CD4-positive, alpha-beta T cell treated with Interleukin-10 for 1 hour (primary cell): ENCODE measurements around the gene ST8SIA1.

ENCODE experiments used
- DNase-seq: peaks from one replicate; pipeline ENCODE4 v3.0.0-alpha.2; 2020

Gene ST8SIA1

DNA sequence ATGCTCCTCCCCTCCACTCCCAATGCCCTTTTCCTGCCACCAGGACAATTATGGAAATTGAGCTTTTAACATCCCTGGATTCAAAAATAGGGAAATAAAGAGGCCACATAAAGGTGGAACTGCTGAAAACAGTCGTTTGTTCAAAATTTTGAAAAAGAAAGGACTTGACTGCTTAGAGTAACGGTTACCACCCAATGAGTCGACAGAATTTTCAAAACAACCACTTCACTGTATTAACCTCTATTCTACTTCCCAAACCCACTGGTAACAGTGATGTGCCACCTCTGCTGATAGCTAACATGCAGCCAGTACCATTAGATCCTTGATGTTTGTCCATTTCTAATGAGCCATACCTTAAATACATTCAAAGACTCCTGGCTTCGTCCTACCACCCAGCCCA is 4.9 kb downstream of the ST8SIA1 start:
- no peak for DNase-seq

DNA sequence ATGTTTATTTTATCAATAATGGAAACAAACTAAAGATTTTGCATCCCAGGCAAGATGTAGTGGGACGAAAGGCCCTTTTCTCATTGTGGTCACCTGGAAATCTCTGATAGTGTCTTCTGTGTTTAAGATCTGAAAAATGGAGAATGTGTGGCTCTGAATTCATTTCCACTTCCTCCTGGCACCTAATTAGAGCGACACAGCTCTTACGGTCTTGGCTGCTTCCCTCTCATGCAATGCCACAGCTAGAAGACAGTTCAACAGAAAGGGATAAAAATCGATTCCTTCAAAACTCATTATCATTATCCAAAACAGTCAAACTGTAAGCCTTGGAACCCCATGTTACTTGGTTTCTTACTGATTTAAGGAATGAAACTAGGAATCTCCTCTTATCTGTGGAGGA is 9.3 kb downstream of the ST8SIA1 start:
- DNase-seq = no peak

DNA sequence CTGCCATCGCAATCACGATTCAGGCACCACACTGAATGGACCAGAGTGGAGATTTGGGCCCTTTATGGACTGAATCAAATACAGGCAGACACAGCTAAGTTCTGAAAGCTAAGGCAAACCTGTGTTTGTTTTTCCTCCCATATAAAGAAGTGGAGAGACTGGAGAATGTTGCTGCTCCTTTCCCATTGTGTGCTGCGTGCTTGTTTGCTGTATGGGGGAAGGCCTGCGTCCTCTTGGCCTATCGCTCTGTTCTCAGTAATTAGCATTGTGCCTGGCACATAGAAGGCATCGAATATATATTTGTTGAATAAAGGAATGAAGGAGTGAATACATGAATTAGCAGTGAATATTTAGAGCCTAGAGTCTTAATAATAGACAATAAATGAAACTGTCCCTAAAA is 12.4 kb downstream of the ST8SIA1 start:
- no peak for DNase-seq

DNA sequence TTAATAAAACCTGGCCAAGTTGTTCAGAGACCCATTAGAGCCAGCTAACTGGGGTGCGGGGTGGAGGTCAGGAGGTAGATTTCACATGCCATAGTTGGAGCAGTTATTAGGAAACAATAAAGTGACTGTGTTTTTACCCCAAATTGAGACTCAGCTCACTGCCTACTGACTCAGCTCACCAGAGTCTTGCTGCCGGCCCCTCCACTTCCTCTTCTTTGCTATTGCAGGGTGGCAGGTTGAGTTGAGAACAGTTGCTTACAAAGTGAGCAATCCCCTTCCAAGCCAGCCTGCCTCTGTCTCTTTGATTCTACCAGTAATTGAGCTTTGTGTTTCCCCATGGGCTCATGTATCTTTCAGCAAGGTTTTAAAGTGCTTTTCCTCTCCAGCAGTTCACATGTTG is 12.9 kb downstream of the ST8SIA1 start:
- DNase-seq = peak; percentile 40

DNA sequence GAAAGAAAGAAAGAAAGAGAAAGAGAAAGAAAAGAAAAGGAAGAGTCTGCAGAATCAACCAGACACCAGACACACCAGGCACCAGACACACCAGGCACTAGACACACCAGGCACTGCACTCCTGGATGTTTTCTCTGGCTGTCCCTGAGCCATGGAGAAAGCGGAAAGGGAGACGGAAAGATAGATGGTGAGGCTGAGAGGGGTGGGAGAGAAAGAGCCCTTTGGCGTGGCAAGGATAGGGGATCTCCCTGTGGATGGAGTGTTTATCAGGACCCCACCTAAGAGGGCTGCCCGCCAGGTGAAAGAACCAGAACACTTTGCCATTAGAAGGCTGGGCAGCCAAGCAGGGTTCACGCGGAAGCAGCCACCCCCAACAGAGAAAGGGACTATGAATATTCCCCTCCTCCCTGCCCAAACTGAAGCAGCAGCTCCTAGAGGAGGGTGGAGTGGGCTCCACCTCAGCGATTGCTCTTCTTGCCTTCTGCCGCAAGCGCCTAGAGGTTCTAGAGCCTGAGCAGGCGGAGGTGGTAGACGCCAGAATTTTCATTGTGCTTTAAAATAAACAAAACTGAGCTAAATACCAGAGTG is 13.4 kb downstream of the ST8SIA1 start:
- no peak for DNase-seq

DNA sequence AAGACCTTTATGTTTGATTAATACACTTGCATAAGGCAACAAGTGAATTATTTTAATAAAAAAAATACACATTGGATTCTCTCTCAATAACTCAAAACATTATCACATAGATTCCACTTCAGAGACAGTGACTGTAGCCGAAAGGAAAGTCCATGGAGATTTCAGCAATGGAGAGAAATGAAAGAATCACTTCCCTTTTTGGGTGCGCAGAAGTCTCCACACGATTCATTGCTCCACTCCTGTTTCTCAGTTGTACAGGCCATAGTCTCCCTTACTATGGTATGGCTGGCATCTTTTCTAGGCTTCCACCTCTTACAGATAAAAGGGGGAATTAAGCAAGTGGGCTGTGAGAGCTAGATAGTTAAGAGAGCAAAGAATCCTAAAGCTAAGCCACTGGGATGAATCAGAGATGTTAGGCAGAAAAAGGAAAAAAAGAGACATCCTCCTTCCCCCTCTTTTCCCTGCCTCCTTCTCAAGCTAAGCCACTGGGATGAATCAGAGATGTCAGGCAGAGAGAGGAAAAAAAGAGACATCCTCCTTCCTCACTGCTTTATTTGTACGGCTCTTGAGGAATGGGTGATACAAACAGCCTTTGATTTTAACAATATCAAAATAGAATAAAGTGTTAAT is 16.3 kb downstream of the ST8SIA1 start:
- no peak for DNase-seq

DNA sequence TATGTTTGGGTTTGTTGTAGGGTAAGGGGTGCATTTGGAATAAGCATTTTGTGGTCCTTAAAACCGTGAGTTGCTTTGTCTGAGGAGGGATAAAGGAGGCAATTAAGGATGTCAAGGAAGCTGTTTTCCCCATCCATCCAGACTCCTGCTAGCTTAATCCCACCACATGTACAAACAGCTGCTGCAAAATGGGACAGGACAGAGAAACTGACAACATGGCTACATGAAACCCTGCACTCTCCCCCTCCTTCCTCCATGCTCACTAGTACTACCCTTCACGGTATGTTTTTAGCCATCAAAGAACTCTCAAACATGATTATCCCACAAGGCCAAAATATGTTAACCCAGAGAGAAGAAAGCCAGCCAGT is 20.6 kb downstream of the ST8SIA1 start:
- DNase-seq = no peak

DNA sequence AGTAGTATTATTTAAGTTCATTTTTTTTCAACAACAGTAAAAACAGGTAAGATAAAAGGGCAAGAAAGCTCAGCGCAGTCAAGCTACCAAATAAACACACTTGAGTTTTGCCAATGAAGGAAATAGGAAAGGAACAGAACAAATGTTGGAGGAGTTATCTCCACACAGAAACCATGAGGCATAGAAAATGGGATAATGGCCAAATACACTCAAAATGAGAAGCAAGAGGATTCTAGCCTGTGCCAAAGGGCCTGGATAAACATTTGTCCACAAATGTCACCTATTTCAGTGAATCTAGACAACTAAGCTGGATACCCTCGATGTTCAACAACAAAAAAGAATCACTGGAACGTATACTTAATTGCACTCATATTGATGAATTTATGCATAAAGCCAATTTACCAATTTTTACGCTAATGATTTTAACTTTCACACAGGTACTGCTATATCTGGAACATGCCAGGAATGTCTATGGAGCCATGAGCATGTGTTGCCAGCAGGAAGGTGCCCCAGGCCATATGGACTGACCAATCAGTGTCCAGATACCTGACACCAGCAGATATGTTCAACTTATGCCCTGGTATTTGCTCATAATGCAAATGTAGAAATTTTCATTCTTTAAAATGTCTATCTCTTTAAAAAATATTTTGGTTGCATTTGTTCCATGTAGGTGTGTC is 21.1 kb downstream of the ST8SIA1 start:
- DNase-seq = no peak

DNA sequence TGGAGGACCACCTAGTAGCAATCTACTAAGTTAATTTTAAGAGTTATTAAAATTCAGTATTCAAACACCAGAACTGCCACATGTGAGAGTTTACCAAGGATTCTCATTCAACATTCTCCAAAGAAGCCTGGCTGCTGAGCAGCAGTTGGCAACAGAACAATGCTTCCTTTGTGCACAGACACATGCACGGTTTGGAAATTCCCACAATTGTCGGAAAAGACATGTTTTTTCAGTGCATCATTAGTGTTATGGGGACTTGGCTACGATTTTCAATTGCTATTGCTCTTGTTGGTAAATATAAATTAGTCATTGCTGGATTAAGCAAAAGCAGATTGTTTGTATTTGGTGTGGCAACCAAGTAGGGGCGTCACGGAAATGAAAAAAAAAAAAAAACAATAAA is 22.2 kb downstream of the ST8SIA1 start:
- DNase-seq = no peak

DNA sequence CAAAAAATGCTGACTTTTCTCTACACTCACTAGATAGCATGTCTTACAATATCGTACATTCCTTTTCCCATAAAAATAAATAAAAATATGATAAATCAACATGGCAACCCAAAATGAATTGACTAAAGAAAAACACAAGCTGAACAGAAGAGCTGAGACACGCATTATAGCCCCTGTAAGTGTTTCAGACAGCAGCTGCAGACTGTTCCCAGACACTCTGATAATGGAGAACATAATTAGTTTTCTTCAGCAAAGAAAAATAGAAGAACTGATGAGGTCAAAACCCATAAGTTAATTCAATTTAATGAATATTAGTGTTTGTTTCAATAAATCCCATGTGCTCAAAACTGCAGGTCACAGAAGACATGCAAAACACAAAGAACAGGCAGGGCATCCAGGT is 23.8 kb downstream of the ST8SIA1 start:
- no peak for DNase-seq

DNA sequence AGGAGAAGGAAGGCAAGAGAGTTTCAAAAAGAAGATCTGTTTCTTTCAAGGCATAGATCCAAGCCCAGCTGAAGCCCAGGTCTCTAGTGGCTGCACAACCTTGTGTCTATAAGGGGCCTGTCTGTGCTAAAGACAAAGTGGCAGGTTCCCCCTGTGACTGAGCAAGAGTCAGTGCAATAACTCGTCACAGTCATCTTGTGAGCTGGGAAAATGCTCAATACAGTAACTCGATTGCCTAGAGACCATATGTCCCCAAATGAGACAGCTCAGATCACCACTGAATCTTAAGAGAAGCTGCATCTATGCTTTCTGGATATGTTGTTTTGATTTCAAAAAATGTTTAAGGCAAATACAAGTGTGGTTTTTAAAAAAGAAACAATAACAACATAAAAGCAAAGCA is 24.2 kb downstream of the ST8SIA1 start:
- no peak for DNase-seq

DNA sequence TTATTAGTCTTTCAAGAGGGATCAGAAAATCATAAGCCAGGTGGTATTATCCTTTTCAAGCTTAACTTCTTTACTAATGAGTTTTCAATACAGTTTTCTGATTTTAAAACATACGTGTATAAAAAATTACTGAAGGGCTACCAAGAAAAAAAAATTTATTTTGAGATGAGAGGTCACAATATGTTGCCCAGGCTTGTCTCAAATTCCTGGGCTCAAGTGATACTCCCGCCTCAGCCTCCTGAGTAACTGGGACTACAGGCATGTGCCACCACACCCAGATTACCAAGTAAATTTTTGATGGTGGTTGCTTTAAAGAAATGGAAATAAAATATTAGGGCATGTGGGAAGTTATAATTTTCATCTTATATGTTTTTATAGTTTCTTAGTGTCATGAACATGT is 26.7 kb downstream of the ST8SIA1 start:
- DNase-seq = no peak

DNA sequence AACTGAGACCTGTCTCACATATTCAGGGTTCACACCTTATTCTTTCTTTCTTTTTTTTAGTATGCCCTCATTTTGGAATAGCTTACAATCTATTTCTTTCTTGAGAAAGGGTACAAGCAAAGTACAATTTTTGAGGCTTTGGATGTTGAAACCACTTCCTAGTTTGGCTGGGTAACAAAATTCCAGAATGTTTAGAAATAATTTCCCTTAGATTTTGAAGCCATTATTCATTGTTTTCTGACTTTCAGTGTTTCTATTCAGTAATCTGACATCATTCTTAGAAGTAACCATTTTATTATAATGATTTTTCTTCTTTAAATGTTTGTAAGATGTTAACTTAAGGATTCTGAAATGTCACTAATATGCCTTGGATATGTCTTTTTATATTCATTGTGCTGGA is 28.2 kb downstream of the ST8SIA1 start:
- DNase-seq = no peak

DNA sequence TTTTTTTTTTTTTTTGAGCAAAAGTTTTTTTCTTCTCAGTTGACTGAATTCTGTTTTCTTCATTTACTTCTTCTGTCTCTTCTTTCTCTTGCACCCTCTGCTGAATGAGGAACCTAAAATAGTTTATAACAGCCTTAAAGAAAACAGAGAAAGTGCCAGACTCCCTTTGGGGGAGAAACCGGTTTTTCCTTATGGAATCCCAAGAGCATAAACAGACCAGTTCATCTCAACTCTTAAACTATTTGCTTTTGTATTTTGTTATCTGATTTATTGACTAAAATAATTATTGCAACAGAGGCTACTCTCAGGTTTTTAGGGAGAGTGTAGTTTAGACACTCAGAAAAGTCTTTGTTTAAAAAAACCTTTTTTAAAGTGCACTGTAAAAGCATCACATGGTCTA is 30.2 kb downstream of the ST8SIA1 start:
- DNase-seq = no peak

DNA sequence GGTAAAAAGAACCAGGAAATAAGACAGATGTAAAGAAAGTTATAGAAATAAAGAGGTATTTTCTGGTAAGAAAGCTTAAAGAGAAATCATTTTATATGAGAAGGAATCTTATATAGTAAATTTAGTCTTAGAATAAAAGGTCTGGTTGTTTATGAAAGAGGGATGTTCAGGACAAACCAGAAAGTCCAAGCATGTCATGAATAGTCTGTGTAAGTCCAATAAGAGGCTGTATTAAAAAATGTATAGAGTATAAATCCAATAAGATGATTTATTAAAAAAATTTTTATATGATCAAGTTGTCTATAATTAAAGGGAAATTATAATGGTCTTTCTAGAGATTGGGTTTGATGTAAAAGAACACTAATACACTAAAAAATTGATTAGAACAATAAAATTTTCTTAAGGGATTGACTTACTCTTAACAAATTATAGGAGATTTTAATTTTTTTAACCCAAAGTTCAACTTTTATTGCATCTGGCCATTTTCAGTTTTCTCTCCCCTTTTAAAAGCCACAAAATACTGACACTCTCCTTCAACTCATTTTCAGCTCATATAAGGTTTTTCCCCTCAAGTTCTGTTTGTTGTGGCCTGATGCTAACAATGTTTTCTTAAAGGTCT is 35.1 kb downstream of the ST8SIA1 start:
- no peak for DNase-seq

DNA sequence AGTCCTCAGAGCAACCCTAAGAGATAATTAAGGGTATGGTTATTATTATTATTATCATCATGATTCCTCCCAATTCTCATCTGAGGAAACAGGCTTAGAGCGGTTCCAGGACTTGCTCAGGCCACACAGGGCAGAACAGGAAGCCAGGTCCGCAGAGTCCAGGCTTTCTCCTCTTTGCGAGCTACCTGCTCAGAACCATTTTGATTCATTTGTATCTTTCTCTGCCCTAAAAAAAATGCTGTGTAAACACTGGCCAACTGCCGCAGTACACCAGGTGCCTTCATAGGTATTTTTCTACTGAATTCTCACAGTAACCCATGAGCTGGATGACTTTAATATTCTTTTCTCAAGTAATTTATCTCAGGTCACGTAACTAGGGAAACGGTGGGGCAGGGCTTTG is 45.3 kb downstream of the ST8SIA1 start:
- no peak for DNase-seq

DNA sequence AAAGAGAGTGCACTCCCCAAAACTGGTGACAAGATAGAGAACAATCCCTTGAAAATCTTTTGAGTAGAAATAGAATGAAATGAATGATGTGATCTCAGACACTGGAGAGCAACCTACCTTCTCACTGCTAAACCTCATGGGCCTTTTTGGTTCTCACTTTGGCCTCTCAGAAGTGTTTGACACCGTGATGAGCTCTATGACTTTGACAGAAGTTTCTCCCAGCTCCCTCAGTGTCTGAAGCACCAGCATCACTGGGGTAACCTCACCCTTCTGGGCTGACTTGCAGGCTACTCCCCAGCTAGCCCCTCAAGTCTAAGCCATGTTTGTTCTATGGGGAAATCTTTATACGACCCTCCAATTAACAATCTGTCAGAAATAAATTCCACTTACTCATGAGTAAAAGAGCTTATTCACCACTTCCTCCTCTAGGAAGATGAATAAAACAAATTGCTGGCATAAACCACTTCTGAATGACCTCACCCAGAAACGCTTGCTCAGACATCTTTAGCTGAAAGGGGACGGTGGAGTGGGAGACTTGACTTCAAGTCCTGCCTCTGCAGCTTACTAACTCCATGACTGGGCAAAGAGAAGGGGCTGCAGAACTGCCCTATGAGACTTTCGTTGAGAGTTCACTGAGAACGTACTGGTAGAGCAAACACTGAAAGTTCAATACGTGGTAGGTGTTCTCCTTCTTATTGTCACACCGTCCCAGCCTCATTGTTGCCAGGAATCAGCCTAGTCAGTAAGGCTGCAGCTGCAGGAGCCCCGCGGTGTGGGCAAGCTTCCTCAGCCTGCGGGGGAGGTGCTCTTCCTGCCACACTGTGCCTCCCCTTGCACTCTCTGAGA is 46.5 kb downstream of the ST8SIA1 start:
- peak; percentile 15 for DNase-seq

DNA sequence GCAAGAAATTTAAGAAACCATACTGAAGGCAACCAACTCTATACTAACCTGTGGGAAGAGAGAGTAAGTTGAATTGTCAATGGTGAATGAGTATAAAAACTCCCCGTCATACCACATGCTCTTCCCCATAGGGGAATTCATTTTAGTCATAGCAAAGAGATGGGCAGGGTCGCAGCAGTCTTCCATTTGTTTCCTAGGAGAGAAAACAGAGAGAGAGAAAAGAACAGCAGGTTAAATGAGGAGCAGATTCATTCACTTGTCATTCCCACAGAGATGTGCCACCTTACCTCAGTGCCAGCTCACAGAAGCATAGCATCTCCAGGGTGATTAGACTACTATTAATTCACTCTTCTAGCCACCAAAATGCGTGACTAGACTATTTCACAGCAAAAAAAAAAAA is 47.4 kb downstream of the ST8SIA1 start:
- no peak for DNase-seq

DNA sequence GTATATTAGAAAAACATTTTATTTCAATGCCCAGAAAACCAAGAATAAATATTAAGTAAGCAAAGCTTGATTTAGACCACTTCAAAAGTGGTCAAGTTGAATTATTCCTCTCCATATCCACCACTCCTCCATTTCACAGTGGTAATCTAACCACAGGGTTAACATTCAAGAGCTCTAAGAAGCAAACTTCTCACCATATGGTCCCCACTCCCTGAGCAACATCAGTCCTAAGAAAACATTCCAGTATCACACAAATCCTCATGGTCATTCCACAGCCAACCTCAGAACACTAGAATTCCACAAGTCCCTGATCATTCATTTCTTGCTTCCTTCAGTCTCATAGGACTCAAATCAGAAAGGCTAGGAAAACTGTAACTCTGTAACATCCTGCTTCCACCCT is 47.9 kb downstream of the ST8SIA1 start:
- DNase-seq = no peak

DNA sequence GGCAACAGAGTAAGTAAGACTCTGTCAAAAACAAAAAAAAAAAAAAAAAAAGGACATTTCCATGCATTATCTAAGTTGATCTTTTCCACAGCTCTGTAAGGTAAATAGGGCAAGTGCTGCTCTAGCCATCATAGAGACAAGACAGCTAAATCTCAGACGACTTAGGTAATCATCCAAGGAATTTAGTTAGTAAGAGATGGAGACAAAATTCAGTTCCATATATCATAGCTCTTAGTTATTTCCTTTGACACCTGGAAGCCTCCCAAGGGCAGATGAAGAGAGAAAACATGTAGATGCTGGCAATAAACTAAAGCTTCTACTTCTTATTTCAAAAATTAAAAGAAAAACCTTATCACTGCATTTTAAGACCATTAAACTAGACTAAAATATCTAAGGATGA is 48.7 kb downstream of the ST8SIA1 start:
- no peak for DNase-seq

DNA sequence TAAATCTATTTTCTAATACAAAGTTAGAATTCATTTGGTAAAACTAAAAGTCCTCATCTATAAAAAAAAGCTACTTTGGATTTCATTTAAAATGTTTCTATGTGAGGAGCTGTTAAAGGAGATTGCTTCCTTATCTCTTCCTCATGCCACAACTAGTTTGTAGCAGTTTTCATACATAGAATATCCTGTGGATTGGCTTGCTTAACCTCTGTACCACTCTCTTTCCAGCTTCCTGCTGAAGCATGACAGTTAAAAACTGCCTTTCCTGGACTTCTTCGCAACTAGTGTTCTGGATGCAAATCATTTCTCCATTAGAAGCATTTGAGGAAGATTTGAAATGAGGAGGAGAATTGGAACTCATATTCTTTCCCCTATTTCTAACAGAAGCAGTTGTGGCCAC is 49.6 kb downstream of the ST8SIA1 start:
- no peak for DNase-seq

DNA sequence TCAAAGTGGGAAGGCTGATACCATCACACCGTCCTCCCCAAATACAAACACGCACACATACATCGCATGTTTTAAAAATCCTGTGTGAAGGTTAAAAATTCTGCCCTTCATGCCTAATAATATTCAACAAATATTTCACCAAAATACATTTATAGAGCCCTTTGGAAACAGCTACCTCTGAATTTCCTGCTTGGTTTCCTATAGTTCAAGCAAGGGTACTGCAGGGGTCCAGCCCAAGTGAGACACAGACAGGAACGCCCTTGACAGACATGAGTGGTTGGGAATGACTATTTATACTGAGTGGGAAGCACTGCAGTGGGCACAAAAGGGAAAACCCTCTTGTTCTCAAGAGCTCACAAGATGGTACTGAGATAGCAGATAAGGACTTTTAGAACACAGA is 51.0 kb downstream of the ST8SIA1 start:
- no peak for DNase-seq

DNA sequence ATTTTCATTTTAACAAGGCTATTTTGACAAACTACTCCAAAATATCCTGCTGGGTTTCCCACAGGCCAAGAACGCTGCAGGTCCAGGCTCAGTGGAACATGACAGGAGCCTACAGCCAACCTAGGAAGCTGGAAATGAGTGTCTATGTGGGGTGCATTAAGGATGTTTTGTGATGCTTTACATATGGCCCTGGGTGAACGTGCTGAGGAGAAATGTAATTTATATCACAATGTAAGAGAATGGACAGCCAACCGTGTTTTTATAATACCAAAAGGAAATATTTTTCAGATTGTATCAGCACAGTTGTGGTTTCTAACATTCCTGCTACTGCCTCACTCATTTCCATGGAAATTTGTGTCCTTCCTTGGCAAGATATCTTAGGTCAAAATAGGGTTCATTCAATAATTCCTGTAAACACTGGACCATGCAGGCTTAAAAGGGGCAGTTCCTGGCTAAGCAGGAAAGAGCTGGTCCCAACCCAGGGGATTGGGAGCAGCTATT is 51.5 kb downstream of the ST8SIA1 start:
- DNase-seq = no peak
